ENCODE data around the gene CD8A.

- TF ChIP-seq CTCF (IDR thresholded peaks at IDR 0.05) (no peak), POLR2A (IDR thresholded peaks at IDR 0.05) (no peak), POLR2AphosphoS5 (IDR thresholded peaks at IDR 0.05) (peak in 1 of 3 donors; percentile 9), EP300 (IDR thresholded peaks at IDR 0.05) (no peak)
Observed at GRCh38 chr2:86825693-86826381, 35.1 kb upstream of the CD8A start.

Measured in stomach (tissue), 4 donors.